RCC 7860 (cell line): Measurements from ENCODE around the gene BPIFB6.

Experiments used
- DNase-seq: peaks from one replicate; pipeline ENCODE4 v3.0.0-alpha.2; 2015; ENCODE audit warnings: low spot score
- FAIRE-seq: peaks from 2 replicates; lab custom pipeline; 2012; peaks lifted over from hg19 to GRCh38; lab: Jason Lieb, UNC

Gene BPIFB6

DNA sequence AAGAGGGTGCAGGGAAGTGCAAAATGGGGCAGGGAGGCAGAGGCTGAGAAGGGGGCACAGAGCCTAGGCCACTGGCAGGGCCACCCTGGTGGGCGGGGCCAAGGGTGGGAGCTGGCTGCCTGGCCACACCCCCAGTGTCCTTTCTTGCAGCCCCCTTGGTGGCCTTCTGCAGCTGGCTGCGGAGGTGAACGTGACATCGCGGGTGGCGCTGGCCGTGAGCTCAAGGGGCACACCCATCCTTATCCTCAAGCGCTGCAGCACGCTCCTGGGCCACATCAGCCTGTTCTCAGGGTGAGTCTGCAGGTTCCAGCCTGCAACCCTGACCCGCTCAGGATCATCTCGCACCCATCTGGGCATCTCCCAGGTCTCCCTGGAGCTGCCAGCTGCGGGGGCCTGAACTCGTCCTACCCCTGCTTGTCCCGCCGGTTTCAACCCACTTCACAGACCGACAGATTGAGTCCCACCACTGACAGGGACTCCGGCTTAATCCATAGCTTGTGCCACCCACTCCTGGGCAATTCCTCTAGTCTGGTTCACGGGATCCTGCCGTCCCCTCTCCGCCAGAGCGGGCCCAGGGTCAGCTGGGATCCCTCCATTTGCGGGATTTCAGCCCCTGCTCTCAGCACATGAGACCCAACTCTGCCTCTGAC is 28.4 kb downstream of the BPIFB6 start:
- FAIRE-seq (no peak), DNase-seq (no peak)

DNA sequence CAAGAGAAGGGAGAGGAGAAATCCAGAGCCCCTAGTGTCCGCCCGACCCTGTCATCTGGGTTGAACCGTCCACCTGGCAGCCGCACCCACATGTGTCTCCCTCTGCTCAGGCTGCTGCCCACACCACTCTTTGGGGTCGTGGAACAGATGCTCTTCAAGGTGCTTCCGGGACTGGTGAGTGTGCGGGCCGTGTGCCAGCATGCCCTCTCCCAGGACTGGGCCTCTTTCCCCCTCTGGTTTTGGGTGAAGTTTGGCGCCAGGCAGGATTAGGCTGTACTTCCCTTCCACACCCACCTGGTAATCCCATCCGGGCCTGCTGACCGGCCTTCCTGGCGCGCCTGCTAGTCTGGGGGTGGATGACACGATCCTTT is 30.2 kb downstream of the BPIFB6 start:
- DNase-seq (no peak), FAIRE-seq (no peak)

DNA sequence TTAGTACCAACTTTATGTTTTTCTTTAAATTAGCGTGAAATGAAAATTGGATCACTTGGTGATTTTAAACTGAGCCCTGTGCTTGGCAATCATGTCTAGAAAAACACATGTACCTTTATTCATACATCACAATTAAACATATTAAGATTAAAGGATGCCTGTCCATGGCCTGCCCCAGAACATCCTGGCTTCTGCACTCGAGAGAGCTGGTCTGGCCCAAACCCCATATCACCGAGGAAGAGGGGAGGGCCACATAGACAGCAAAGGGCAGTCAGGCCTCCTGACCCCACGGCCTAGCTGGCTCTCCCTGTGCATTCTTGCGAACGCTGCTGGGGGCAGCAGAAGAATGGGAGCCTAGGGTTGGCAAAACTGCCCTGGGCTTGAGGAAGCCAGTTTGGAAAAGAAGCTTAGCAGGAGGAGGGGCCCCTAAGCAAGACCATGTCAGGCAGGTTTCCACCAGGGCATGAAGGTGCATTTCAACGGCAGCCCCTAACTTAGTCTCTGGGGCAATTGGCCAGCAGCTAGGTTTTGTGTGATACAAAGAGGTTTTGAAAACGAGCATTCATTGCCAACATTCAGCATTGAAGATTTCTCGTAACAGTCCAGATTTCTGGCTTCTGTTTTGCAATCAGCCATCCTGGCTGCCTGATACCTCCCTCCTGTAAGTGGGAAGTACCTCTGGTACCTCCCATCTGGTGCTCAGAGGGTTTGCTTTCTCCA is 30.8 kb downstream of the BPIFB6 start:
- no peak for FAIRE-seq
- DNase-seq: no peak

GRCh38 chr20:33062825-33063149 is 31.3 kb downstream of the BPIFB6 start:
- FAIRE-seq: no peak
- no peak for DNase-seq

DNA sequence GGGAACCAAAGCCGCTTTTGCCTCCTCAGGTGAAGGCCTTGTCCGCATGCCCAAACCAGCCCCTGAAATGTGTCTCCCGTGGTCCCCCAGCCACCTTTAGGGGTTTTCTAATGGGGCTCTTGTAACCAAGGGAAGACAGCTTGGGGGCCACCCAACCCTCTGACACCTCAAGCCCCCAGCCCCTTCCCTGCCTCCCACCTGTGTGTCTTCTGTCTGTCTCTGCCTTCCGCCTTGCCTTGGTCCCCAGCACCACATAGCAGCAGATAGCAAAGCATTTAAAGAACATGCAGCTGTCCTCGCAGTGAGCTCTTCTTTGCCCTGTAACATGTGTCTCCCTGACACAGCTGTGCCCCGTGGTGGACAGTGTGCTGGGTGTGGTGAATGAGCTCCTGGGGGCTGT is 31.8 kb downstream of the BPIFB6 start:
- DNase-seq: no peak
- no peak for FAIRE-seq

DNA sequence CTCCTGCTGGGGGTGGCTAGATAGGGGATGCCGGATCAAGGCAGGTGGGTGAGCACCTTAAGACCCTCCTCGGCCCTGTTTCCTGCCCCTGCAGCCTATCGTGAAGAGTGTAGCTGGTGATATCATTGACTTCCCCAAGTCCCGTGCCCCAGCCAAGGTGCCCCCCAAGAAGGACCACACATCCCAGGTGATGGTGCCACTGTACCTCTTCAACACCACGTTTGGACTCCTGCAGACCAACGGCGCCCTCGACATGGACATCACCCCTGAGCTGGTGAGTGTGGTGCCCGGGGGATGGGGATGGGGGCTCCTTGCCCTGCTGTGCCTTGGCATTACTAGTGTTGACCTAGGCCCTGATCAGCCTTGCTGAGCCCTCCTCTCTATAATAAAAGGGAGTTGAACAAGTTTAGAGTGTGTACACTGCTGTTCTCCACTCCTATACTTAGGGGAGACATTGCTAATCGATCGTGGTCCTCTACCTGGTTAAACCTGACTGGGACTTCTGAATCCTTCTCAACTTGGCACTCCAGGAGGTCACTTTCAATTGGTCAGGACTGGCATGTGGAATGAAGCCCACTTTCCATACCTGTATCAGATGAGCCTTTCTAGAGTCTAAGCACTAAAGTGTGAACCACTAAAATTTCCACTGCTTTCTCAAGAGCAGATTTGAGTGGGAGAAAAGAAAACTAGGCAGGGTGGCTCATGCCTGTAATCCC is 33.3 kb downstream of the BPIFB6 start:
- no peak for DNase-seq
- FAIRE-seq: no peak

- no peak for FAIRE-seq
Observed at GRCh38 chr20:33065785-33066184, 34.3 kb downstream of the BPIFB6 start.

DNA sequence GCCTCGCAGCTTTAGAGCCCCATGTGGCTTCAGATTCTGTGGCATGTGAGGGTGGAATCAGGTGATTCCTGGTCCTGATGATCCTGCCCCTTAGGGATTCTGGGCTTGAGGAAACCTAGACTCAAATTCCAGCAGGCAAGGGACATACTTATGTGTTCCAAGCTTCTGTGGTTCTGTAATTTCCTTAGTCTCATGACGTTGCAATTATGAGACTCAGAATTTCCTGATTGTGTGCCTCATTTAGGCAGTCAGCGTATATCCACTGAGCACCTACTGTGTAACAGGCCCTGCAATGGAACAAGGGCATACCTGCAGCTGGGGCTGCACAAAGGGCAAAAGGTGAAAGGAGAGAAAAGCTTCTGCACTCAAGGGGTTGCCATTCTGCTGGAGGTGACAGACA is 36.4 kb downstream of the BPIFB6 start:
- no peak for FAIRE-seq
- DNase-seq: no peak

More at GRCh38 chr20:33065785-33066184, 34.3 kb downstream of the BPIFB6 start:
- no peak for DNase-seq

GRCh38 chr20:33068251-33068939 is 36.9 kb downstream of the BPIFB6 start:
- FAIRE-seq (no peak), DNase-seq (no peak)

GRCh38 chr20:33069673-33070072 is 38.2 kb downstream of the BPIFB6 start:
- no peak for DNase-seq
- FAIRE-seq: no peak

DNA sequence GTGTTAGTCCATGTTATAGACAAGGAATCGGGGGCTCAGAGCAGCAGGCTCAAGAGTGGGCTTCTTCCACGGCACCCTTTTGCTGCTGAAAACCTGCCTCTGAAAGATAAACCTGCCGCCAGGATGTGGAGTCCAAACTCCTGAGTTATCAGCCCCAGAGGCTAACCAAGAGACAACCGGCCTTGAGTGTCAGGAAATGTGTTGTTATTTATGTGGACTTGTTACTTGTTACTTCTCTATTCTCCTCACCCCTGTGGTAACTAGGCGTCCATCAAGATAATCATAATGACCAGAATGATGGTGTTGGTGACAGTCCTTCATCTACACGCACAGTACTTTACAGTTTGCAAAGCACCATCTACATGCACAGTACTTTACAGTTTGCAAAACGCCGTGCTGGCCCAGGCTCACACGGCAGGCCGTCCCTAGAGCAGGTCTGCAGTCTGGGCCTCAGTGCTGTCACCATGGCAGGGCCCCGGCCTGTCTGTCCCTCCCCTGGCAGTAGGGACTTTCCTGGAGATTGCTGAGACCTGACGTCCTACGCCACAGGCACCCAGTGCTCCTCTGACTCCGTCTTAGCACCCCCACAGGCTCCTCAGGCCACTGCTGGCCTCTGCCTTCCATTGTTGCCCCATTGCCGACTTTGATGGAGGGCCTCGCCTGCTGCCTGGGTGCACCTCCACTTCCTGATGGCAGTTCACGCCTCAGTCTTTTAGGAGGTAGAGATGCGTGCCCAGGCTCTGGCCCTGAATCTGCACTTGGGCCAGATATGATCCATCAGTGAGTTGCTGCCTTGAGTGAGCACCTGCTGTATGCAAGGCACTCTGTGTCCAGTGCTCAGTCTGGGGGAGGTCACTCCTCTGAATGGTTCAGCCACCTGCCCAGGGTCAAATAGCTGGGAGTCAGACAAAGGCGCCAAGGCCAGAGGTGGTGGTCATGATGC is 38.9 kb downstream of the BPIFB6 start:
- no peak for DNase-seq
- no peak for FAIRE-seq

DNA sequence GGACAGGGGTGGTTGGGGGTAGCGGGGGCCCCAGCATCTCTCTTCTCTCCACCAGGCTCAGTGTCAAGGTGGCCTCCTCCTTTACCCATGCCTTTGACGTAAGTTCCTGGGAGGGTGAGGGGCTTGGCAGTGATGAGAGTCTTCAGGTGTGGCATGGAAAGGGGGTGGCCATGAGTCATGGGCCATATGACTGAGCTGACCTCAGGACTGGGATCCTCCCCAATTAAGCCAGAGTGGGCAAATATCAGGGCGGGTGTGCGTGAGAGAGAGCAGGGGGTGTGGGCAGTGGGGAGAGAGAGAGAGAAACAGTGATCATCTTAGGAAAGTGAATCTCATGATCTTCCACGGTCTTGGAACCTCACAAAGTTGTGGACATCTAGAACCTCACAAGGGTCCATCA is 39.8 kb downstream of the BPIFB6 start:
- FAIRE-seq (no peak), DNase-seq (no peak)

DNA sequence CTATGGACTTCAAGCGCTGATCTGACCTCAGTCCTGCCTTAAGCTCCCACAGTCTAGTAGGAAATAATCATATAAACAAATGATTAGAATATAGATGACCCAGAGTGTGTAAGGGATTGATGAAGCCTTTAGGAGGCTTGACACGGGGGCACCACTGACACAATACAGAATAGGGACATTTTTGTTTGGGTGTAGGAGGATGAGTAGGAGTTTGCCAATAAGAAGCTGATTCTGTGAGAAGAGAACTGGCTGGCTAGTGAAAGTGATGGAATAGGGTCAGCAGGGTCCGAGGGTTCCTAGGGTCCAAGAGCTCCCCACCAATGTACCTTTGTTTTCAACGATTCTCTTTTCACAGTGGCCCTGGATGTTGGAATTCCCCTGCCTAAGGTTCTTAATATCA is 40.9 kb downstream of the BPIFB6 start:
- DNase-seq (no peak), FAIRE-seq (no peak)

GRCh38 chr20:33072813-33073212 is 41.4 kb downstream of the BPIFB6 start:
- DNase-seq: no peak
- FAIRE-seq: no peak

DNA sequence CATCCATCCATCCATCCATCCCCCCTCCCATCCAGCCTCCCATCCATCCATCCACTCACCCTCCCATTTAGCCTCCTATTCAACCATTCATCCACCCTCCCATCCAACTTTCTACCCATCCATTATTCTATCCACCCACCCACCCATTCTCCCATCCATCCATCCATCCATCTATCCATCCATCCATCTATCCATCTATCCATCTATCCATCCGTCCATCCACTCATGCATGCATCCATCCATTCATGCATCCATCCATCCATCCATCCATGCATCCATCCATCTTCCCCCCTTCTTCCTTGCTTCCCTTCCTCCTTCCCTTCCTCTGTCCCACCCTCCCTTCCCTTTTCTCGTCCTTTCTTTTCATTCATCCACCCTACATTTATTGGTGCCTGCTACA is 43.2 kb downstream of the BPIFB6 start:
- DNase-seq (no peak), FAIRE-seq (no peak)

GRCh38 chr20:33075281-33075680 is 43.8 kb downstream of the BPIFB6 start:
- FAIRE-seq (no peak), DNase-seq (no peak)

- no peak for DNase-seq
Observed at GRCh38 chr20:33076662-33077372, 45.4 kb downstream of the BPIFB6 start.

DNA sequence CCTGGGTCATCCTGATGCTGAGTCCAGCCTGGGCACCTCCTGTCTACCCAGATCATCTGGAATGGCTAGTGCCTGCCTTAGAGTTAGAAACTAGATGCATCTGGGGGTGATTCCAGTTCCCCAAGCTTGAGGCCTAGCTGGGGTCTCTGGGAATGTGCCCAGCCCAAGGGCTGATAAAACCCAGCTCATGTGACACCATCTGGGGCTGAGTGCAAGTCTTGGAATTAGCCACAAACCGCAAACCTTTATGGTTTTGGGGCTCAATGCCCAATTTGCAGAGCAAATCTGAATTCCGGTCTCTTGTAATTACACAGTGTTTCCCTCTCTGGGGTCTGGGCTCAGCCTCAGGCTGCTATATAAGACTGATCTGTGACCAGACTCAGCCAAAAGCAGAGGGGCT is 47.8 kb downstream of the BPIFB6 start, which contains the start of gene BPIFB4:
Gene BPIFB4, plus strand, starts transcription at position 385 of the 400 bp plus-strand sequence. CDS start 1,884 bp downstream, outside the sequence.
- DNase-seq: no peak
- no peak for FAIRE-seq

More at GRCh38 chr20:33076662-33077372, 45.4 kb downstream of the BPIFB6 start:
- FAIRE-seq: no peak

GRCh38 chr20:33081411-33082154 is 50.1 kb downstream of the BPIFB6 start:
- no peak for FAIRE-seq
- DNase-seq: no peak
